ENCODE measurements around the gene CALML3.
A peak's percentile ranks its signal among the peaks of the same experiment; 100 is the strongest.
"Not testable (repeated sequence)": the region's sequence is repeated elsewhere in the genome, so short reads cannot be mapped to it uniquely, and the experiment has no call there.

CALML3 gene

DNA sequence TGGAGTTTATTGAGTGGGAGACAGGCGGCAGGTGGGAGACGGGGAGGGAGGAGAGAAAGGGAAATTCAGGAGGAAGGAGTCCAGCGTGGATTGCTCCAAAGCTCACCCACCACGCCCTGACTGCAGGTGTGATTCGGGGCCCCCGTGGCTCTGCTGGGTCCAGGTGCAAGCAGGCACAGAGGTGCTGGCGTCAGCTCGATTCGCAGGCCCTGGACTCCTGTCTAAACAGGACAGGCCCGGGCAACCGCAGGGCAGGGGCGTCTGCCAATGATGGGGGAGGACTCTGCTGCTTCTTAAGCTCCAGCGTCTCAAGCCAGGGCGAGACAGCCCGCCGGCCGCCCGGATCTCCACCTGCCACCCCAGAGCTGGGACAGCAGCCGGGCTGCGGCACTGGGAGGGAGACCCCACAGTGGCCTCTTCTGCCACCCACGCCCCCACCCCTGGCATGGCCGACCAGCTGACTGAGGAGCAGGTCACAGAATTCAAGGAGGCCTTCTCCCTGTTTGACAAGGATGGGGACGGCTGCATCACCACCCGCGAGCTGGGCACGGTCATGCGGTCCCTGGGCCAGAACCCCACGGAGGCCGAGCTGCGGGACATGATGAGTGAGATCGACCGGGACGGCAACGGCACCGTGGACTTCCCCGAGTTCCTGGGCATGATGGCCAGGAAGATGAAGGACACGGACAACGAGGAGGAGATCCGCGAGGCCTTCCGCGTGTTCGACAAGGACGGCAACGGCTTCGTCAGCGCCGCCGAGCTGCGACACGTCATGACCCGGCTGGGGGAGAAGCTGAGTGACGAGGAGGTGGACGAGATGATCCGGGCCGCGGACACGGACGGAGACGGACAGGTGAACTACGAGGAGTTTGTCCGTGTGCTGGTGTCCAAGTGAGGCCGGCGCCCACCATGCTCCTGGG is at the start of gene CALML3:
Gene CALML3, plus strand, starts transcription at position 321 of the 920 bp plus-strand sequence. Its CDS starts 125 bp downstream, at position 446.
- DNase-seq: no peak

DNA sequence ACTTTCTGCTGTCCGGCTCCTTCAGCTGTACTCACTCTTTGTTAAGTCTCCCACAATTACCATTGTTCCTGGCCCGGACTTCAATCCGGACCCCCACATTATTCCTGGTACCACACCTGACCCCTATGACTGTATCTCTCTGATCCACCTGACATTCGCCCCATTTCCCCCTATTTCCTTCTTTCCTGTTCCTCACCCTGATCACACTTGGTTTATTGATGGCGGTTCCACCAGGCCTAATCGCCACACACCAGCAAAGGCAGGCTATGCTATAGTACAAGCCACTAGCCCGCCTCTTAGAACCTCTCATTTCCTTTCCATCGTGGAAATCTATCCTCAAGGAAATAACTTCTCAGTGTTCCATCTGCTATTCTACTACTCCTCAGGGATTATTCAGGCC is 49.7 kb upstream of the CALML3 start:
- not testable (repeated sequence) for DNase-seq

DNA sequence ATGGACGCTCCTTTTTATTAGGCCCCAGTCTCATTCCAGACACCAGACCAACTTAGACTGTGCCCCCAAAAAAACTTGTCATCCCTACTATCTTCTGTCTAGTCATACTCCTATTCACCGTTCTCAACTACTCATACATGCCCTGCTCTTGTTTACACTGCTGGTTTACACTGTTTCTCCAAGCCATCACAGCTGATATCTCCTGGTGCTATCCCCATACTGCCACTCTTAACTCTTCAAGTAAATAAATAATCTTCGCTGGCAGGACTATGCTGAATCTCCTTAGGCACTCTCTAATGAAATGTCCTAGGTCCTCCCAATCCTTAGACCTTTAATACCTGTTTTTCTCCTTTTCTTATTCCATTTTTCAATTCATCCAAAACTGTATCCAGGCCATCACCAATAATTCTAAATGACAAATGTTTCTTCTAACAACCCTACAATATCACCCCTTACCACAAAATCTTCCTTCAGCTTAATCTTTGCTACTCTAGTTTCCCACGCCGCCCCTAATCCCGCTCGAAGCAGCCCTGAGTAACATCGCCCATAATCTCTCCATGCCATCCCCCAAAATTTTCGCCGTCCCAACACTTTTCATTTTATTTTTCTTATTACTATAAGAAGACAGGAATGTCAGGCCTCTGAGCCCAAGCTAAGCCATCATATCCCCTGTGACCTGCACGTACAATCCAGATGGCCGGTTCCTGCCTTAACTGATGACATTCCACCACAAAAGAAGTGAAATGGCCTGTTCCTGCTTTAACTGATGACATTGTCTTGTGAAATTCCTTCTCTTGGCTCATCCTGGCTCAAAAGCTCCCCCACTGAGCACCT is 48.6 kb upstream of the CALML3 start:
- not testable (repeated sequence) for DNase-seq

DNA sequence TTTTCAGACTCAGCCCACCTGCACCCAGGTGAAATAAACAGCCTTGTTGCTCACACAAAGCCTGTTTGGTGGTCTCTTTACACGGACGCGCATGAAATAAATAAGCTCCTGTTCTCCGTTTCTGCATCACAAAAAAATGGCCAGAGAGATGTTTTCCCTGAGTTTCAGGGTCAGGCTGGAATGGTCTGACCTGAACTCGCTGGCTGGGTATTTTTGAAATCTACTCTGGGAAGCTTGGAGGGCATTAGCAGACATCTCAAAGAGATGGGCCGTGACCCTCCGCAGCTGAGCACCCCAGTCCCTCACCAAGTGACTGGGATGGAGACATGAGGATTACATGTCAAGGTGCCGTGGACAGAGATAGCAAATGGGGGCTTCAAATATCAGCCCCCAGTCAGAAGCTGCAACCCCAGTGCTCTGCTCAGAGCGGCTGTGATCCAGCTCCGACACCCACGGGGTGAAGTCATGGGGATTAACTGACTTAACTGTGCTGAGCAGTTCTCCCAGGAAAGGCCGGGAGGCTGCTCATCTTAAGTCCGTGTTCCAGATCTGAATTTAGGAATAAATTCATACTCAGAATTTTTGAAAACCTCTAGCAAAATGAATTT is 47.7 kb upstream of the CALML3 start:
- no peak for DNase-seq

DNA sequence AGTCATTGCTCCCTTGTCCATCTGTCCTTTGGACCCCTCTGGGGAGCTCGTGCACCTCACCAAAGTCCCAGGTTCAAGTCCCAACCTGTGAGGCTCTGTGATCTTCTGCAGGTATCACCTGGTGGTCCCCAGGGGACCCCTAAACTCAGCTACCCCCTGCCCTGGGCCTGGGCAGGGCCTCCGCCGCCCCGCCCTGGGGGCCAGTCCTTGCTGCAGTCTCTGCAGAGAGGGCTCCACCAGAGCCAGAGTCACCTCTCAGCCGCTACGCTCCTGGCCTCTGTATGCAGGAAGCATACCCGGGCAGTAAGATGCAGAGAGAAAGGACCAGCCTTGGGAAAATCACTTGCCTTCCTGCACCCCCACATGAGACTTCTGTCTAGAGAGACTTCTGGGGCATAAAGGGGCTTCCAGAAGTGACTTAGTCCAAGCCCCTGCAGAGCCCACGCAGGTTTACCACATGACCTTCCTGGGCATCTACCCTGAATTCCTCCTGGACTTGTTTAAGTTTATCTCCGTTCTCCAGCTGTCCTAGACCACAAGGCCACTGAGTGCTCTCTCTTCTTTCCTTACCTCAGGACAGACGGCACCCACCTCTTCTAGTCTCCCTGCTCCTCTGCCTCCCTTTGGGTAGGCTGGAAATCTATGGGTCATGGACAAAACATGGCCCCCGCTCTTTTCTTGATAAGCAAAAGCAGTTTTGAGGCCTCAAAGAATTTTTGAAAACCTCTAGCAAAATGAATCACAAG is 46.6 kb upstream of the CALML3 start:
- no peak for DNase-seq

DNA sequence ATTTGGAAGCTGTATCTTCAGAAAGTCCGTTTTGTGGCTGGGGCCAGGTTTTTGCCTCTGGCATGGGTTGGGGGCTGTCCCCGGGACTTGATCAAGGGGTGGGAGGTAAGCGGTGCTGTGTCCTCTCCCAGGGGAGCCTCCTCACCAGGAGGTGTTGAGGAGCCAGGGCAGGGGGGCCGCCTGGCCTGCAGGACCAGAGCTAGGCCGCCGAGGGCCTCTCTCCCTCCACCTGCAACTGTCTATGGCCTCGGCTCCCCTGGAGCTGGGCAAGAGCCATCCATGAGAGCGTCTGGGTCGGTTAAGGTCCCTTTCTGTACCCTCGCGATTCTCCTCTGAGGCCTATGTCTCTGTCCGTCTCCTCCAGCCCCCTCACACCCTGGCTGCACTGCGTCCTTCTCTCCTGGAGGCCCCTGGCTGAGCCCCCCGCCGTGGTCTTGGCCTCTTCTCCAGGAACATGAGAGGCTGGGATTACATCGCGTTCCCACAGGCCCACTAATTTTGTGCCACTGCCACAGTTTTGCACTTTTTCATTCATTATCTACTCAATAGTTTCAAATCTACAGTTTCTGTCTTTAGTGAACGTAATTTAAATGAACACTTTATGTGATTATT is 46.0 kb upstream of the CALML3 start:
- DNase-seq: no peak

DNA sequence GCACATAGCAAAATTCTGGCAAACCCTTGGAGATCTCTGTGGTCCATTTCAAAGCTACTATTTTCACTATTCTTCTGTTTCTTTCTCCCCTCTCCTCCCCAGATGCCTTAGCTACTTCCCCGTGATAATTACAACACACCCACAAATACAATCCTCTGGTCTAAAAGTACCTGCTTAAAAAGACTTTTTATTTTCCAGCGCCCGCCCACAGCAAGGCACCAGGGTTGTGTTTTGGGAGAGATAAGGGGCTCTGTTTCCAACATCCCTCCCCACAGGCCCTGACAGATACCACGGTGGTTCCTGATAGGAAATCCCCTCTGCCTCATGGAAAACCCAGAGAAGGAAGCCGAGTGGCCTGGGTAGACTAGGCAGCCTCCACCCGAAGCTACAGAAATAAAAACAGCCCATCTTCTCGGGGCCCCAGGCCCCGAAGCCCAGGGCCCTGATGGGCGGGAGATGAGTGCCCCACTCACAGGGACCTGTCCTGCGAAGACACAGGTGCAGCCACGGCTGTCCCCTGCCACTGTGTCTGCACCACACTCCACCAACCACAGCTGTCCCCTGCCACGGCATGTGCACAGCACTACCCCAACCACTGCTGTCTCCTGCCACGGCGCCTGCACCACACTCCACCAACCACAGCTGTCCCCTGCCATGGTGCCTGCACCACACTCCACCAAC is 45.1 kb upstream of the CALML3 start:
- DNase-seq: no peak

DNA sequence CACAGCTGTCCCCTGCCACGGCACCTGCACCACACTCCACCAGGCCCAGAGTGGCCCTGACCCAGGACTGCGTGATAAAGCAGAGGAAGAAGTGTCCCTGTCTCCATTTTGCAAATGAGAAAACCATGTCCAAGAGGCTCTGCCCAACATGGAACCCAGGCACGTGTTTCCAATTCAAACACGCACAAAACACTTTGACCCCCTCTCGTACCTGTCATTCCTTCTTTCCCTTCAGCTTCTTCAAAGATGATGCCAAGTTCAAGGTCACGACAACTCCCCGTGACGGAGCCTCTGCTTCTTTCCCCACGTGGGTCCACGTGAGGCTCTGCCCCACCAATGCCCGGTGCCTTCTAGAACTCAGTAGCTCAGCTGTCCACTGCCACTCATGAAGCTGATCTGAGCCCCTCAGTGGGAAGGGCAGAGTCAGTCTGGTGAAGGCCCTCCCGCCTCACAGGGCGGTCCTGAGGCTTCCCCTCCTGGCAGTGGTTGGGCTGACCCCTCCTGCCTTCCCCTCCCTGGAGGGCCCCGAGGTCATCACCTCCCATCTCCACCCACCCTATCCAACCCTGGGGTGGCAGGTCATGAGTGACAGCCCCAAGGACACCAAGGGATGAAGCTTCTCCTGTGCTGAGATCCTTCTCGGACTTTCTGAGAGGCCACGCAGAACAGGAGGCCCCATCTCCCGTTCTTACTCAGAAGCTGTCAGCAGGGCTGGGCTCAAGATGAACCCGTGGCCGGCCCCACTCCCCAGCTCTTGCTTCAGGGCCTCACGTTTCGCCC is 44.4 kb upstream of the CALML3 start:
- DNase-seq: no peak

DNA sequence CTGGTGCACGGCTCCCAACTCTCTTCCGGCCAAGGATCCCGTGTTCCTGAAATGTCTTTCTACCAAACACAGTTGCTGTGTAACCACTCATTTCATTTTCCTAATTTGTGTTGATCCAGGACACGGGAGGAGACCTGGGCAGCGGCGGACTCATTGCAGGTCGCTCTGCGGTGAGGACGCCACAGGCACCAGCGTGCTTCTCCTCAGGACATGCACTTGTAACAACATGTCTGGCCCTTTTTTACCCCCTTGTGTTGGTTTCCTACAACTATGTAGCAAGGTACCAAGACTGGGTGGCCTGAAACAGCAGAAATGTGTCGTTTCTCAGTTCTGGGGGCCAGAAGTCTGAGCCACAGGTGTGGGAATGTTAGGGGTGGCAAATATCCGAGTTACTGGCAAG is 43.6 kb upstream of the CALML3 start:
- no peak for DNase-seq

DNA sequence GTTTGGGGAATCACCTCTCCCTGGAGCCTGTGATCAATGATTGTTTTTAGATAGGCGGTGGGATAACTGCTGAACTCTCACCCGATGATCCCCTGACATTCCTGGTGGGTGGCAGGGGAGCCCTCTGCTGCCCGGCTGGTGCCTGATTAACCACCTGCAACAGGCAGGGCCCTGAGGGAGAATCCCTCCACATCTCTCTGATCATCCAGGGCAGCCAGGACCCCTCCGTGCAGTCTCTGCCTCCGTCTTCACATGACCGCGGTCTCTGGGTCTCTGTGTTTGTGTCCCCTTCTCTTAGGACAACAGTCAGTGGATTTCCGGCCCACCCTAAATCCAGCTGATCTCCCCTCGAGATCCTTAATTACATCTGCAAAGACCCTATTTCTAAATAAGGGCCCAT is 42.7 kb upstream of the CALML3 start:
- no peak for DNase-seq

DNA sequence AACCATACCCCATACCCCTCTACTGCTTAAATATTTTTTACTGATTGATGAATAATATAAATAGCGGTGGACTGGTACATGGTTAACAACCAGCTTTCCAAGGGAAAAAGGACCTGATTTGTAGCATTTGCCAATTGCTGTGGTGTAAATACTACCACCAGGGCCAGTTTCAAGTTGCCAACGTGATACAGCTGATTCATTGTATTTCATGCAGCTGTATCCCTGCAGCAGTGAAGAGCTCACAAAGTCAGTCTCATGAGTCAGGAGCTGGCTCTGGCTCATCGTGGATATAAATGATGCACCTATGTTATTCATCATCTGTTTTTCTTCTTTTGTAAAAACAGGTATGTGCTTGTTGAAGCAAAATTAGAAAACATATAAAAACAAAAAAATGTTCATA is 40.6 kb upstream of the CALML3 start:
- DNase-seq: peak; percentile 6

DNA sequence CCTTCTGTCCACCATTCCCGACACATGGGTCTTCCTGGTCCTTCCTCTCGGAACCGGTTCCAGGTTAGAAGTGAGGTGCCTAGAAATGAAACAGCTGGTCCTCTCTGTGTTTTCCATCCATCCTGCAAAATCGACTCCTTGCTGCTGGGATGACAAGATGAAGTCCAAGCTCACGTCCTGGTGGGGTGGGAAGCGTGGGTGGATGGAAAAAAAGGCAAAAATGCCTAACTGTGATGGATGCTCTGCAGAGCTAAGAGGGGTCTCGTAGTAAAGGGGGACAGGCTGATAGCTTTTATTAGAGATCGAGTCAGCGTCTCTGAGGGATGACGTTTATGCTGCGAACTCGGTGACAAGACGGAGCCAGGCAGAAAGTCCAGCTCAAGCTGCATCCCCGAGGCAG is 39.5 kb upstream of the CALML3 start:
- DNase-seq: no peak

DNA sequence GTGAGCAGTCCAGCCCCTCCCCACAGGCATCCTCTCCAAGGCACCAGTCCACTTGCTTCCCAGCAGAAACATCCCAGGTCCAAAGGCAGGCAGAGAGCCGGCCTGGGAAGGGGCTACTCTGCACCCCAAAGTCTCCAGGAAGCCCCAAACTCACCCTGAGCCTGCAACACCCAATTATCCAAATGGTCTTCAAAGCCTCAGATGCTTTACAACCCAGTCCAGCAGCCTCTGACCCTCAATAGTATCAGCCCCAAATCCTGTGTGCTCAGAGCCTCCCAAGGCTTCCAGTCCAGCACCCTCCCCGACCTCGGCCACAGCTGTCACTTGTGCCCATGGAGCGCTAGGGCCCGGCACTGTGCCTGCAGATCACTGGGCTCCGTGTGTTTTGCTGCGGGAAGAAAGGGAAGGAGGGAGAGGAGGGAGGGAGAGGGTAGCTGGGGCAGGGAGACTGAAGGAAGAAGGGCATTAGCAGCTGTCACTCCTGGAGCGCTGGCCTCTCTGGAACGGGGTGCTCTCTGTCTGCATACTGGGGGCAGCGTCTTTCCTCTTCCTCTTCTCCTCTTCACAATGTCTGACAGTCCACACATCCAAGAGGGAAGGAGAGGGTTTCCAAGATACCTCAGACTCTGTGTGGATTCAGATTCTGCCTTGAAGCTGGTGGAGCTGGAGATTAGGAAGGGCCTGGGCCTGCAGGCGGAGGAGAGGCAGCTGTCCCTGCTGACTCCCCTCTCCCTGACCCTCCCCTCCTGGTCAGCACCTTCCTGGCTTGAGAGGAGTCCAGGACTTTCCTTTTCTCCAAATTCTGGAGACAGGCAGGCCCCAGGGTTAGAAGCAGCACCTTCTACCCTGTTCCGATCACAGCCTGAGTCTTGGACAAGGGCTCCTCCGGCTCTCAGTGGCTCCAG is 38.6 kb upstream of the CALML3 start:
- DNase-seq: no peak

DNA sequence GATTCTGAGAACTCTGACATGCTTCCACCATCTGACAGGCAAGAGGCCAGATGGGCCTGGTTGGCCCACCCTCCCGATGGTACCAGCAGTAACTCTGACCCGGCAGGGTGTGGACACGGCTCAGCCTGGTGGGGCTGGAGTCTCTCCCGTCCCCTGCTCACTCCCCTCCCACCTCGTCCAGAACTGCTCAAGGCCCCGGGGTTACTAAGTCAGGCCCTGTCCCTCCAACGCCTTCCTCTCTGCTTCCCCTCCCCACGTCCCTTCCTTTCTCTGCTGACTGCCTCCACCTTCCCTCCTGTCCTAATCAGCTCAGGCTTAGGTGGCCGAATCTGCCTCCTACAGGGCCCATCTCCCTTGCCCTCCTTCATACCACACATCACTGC is 37.9 kb upstream of the CALML3 start:
- DNase-seq: no peak

DNA sequence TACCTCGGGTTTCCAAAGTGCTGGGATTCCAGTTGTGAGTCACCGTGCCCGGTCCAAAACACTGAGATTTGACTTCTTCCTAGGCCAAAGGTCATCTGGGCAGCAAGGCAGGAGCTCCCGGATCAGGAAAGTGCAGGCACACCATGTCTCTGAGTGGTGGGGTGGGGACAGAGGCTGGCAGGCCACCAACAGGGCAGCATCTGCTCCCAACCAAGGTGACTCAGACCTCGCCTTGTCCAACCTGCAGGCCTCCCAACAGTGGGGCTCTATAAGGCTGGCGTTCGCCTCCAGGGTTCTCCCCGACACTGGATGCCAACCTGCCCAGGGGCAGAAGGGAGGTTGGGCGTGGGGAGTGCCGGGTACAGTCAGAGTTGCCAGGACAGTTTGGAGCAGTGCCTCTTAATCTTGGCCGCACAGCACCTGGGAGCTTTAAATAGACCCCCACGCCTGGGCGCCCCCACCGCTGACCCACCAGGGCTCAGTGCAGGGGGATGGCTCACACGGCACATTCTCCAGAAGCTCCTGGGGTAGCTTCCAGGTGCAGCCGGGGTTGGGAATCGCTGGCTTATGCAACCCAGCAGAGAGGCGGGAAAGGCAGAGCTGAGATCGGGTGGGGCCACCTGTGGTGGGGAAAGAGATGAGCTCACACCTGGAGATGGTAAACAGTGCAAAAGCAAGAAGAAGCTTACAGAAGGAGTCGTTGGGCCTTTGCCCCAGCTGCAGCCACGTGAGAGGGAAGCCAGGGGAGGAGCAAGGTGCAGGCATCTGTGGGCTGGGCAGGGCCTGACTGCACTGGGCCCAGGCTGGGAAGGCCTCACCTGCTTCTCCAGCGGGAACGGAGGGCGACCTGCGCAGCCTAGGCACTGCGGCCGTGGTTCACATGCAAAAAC is 36.2 kb upstream of the CALML3 start:
- DNase-seq: no peak

DNA sequence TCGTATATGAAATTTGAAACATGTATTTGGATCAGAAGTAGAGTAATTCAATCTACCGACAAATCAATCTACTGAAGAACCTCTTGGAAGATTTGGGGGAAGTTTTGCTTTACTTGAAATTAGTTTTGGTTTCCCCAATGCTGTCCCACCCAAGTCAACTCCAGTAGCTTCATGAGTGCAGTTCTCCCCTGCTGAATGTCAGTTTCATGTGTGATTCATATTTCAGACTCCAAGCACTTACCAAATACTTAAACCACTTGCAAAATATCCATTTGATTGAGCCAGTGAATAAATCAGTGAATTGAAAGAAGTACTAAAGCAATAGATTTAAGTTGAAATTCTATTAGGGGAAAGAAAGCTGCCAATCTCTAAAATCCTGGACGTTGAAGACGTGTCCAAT is 34.7 kb upstream of the CALML3 start:
- no peak for DNase-seq

DNA sequence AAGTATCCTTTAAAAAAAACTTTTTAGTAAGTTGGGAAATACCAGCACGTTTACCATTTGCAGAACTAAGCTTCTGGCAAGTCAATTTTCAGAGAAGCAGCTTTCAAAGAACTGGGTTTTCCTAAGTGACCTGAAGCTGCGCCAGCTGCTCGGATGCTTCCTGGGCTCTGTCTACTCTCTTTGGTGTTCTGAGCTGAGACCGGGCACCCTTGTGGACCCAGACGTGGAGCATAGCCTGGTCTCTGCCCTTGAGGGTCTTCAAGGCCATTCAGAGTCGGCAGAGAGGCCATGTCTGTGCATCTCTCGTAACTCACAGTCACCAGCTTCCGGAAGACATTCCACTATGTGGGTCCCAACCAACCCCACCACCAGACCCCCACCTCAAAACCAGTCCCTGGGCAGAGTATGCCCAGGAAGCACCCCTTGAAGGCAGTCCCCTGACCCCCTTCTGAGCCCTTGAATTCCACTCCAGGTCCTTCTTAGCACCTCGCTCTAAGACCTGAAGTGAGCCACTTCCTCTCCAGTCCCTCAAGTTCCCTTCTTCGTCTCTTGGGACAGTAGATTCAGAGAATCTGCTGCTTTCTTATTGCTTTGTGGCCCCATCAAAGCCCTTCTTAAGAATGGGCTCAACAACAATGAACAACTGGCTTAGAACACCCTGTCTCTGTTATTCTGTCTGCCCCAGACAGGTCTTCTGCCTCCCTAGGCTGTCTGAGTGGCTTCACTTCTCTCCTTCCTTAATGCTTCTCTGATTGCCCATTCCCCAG is 33.9 kb upstream of the CALML3 start:
- DNase-seq: no peak

DNA sequence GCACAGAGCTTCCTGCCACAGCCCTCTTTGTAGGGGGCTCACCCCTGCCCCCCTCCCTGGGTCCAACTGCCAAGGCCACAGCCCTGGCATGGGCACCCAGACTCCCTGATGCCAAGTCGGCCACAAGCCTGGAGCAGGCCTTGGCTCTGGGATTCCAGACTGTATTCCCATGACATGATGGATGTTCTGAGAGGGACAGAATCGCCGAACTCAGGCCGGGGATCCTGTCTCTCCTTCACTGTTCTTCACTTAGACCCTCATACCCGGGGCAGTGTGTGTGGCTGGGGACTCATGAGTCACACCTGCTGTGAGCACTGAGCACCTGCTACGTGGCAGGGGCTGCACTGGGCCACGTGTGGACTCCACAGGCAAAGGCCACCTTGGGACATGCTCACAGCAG is 33.3 kb upstream of the CALML3 start:
- DNase-seq: no peak
